H1 (cell line): ENCODE results near the gene CISD2. TPM values are rescaled to one million over a fixed set of nuclear protein-coding genes. Genes with fewer than 3 reads are reported as not detected.

ENCODE experiments used
- polyA plus RNA-seq, 7 experiments: library from polyadenylated mRNA; depleted of rRNA in 3 of 7; stranded (reverse) in 5 of 7; unstranded in 2 of 7; fragments of >200 nt in 5 of 7; fragments of 200-250 nt in 2 of 7; gene quantifications; 1 replicate in 5 of 7; 2 replicates in 1 of 7; 4 replicates in 1 of 7; pipeline versions ENCODE4 v1.2.1 to v1.2.3, GENCODE V29; 2011 to 2013; ENCODE audit warnings: missing spikeins in 2 of 7, mixed read lengths in 2 of 7
- total RNA-seq: library from RNA; stranded (reverse); fragmentation: NEBNext Ultra II Directional; extraction: Animal tissue kit (Norgen Biotek cat#: 25700); gene quantifications from 2 replicates; pipeline ENCODE4 v1.2.1, GENCODE V29; 2021
- TF ChIP-seq, protein P1 (sequence below): fragments of 300-600 bp; sonication (generic); IDR thresholded peaks from 2 replicates; pipeline ENCODE4 v1.7.1; 2012; ENCODE audit warnings: low read length, moderate library complexity, mild to moderate bottlenecking, inconsistent platforms; ENCODE audit not compliant: insufficient replicate concordance

Gene CISD2
- total and polyA plus RNA-seq, 2 of the 8 experiments (the other 6 are each of a cell fraction or from before 2014, with no cell fraction given): 23.7 to 48.3 TPM

- TF ChIP-seq, protein P1, sequence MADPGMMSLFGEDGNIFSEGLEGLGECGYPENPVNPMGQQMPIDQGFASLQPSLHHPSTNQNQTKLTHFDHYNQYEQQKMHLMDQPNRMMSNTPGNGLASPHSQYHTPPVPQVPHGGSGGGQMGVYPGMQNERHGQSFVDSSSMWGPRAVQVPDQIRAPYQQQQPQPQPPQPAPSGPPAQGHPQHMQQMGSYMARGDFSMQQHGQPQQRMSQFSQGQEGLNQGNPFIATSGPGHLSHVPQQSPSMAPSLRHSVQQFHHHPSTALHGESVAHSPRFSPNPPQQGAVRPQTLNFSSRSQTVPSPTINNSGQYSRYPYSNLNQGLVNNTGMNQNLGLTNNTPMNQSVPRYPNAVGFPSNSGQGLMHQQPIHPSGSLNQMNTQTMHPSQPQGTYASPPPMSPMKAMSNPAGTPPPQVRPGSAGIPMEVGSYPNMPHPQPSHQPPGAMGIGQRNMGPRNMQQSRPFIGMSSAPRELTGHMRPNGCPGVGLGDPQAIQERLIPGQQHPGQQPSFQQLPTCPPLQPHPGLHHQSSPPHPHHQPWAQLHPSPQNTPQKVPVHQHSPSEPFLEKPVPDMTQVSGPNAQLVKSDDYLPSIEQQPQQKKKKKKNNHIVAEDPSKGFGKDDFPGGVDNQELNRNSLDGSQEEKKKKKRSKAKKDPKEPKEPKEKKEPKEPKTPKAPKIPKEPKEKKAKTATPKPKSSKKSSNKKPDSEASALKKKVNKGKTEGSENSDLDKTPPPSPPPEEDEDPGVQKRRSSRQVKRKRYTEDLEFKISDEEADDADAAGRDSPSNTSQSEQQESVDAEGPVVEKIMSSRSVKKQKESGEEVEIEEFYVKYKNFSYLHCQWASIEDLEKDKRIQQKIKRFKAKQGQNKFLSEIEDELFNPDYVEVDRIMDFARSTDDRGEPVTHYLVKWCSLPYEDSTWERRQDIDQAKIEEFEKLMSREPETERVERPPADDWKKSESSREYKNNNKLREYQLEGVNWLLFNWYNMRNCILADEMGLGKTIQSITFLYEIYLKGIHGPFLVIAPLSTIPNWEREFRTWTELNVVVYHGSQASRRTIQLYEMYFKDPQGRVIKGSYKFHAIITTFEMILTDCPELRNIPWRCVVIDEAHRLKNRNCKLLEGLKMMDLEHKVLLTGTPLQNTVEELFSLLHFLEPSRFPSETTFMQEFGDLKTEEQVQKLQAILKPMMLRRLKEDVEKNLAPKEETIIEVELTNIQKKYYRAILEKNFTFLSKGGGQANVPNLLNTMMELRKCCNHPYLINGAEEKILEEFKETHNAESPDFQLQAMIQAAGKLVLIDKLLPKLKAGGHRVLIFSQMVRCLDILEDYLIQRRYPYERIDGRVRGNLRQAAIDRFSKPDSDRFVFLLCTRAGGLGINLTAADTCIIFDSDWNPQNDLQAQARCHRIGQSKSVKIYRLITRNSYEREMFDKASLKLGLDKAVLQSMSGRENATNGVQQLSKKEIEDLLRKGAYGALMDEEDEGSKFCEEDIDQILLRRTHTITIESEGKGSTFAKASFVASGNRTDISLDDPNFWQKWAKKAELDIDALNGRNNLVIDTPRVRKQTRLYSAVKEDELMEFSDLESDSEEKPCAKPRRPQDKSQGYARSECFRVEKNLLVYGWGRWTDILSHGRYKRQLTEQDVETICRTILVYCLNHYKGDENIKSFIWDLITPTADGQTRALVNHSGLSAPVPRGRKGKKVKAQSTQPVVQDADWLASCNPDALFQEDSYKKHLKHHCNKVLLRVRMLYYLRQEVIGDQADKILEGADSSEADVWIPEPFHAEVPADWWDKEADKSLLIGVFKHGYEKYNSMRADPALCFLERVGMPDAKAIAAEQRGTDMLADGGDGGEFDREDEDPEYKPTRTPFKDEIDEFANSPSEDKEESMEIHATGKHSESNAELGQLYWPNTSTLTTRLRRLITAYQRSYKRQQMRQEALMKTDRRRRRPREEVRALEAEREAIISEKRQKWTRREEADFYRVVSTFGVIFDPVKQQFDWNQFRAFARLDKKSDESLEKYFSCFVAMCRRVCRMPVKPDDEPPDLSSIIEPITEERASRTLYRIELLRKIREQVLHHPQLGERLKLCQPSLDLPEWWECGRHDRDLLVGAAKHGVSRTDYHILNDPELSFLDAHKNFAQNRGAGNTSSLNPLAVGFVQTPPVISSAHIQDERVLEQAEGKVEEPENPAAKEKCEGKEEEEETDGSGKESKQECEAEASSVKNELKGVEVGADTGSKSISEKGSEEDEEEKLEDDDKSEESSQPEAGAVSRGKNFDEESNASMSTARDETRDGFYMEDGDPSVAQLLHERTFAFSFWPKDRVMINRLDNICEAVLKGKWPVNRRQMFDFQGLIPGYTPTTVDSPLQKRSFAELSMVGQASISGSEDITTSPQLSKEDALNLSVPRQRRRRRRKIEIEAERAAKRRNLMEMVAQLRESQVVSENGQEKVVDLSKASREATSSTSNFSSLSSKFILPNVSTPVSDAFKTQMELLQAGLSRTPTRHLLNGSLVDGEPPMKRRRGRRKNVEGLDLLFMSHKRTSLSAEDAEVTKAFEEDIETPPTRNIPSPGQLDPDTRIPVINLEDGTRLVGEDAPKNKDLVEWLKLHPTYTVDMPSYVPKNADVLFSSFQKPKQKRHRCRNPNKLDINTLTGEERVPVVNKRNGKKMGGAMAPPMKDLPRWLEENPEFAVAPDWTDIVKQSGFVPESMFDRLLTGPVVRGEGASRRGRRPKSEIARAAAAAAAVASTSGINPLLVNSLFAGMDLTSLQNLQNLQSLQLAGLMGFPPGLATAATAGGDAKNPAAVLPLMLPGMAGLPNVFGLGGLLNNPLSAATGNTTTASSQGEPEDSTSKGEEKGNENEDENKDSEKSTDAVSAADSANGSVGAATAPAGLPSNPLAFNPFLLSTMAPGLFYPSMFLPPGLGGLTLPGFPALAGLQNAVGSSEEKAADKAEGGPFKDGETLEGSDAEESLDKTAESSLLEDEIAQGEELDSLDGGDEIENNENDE: no peak
These were observed 36.7 kb upstream of the CISD2 start (continued) for GRCh38 chr4:102832105-102832504.
